ENCODE measurements around the gene MALT1.

The MALT1 gene

GRCh38 chr18:58793361-58793760 is 122.1 kb downstream of the MALT1 start:
- no peak for TF ChIP-seq CTCF (conservative IDR thresholded peaks at IDR 0.05; ENCODE audit: low read depth)
- ChIA-PET POLR2A (ENCODE audit: low non-redundant PET) (no interaction called here), CTCF (no interaction called here)
- peak; percentile 36 for DNase-seq (ENCODE audit: low spot score)
- peak overlapping the region; percentile 91 for H3K27ac ChIP-seq

- CTCF ChIA-PET: no interaction called here
- DNase-seq (ENCODE audit: low spot score): no peak
- POLR2A ChIA-PET (ENCODE audit: low non-redundant PET): no interaction called here
- peak overlapping the region; percentile 65 for H3K27ac ChIP-seq
- no peak for TF ChIP-seq CTCF (conservative IDR thresholded peaks at IDR 0.05; ENCODE audit: low read depth)
Measured at GRCh38 chr18:58796220-58796619, 125.0 kb downstream of the MALT1 start.

GRCh38 chr18:58800582-58800981 is 129.3 kb downstream of the MALT1 start:
- CTCF ChIA-PET: no interaction called here
- peak overlapping the region; percentile 75 for H3K27ac ChIP-seq
- POLR2A ChIA-PET (ENCODE audit: low non-redundant PET): no interaction called here
- no peak for TF ChIP-seq CTCF (conservative IDR thresholded peaks at IDR 0.05; ENCODE audit: low read depth)
- DNase-seq (ENCODE audit: low spot score): no peak

GRCh38 chr18:58802959-58803358 is 131.7 kb downstream of the MALT1 start:
- ChIA-PET POLR2A (ENCODE audit: low non-redundant PET) (no interaction called here), CTCF (no interaction called here)
- H3K27ac ChIP-seq: no peak overlapping the region
- DNase-seq (ENCODE audit: low spot score): no peak
- TF ChIP-seq CTCF (conservative IDR thresholded peaks at IDR 0.05; ENCODE audit: low read depth): no peak

- ChIA-PET POLR2A (ENCODE audit: low non-redundant PET) (no interaction called here), CTCF (no interaction called here)
- H3K27ac ChIP-seq: no peak overlapping the region
- DNase-seq (ENCODE audit: low spot score): no peak
- TF ChIP-seq CTCF (conservative IDR thresholded peaks at IDR 0.05; ENCODE audit: low read depth): no peak
Measured at GRCh38 chr18:58803978-58804377, 132.7 kb downstream of the MALT1 start.
